ENCODE data around the gene PVALB.

Gene PVALB, protein sequence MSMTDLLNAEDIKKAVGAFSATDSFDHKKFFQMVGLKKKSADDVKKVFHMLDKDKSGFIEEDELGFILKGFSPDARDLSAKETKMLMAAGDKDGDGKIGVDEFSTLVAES

DNA sequence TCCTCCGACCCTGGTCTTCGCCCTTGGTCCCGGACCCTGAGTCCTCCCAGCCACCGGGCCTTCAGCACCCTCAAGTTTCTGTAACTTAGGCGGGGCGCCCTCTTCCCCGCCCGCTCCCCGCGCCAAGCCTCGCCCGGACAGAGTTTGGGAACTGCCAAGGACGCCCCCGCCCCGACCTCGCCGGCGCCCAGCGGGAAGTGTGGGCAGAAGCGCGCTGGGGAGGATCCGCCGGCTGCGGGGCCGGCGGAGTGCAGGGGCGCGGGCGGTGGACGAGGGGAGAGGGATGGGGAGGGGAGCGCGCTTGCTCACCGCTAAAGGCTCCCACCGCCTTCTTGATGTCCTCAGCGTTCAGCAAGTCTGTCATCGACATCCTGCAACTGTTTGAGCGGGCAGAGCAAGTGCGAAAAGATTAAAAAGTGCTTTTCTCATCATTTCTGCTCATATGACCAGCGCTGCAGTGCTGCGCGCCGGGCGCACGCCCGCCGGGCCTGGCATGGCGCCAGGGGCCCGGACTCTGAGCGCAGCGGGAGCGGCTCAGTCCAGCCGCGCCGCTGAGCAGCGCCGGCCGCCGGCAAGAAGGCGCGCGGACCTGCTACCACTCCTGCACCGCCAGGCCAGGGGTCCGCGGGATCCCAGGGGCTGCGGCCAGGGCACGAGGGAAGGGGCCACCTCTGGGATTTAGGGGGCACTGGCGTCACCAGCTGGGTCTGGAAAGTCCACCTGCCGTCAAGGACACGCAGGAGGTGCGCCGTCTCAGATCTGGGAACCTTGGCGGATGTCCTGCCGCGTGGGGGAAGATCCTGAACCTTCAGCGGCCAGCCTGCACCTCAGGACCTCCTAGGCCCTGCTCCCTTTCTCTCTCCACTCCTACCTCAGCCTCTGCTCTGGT, at the start of gene PVALB:
Gene PVALB (minus strand): TSS at position 400 of the 889 bp plus-strand sequence. CDS start 30 bp downstream, at position 370.
- DNase-seq: no peak

GRCh38 chr22:36865346-36865745, 48.5 kb upstream of the PVALB start:
- DNase-seq: no peak

- DNase-seq: no peak
Measured at GRCh38 chr22:36864454-36865215, 47.8 kb upstream of the PVALB start.

DNA sequence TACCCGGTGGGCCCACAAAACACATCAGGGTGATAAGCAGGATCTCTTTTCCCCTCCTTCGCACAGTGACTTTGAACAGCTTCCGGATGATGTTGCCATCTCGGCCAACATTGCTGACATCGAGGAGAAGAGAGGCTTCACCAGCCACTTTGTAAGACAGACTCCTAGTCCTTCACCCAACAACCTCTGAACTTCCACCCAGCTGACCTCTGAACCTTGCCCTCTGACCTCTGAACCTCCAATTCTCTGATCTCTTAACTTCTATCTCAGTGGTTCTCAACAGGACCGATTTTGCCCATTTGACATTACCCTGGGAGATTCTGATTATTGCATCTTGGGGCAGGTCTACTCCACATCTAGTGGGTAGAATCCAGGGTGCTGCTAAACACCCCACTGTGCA, 47.1 kb upstream of the PVALB start:
- DNase-seq: no peak

DNA sequence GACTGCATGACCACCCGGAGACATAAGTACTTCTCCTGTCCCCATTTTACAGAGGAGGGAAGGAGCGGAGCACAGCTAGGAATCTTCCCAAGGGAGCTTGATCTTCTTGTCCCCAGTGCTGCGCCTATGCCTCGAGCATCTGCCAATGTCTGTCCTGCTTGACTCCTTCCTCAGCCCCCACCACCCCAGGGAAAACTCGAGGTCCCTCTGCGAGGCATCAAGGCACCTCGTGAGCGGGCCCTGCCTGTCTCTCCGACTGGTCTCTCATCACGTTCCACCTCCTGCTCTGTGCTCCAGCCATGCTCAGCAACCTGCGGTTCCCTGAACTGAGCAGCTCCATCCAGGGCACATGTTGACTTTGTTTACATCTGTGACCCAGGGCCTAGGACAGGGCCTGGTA, 46.4 kb upstream of the PVALB start:
- DNase-seq: no peak

- DNase-seq: no peak
Measured at GRCh38 chr22:36862251-36863242, 45.7 kb upstream of the PVALB start.

- no peak for DNase-seq
Measured at GRCh38 chr22:36860821-36861659, 44.2 kb upstream of the PVALB start, which contains the start of gene NCF4. TSS of gene NCF4 (plus strand) at chr22:36861006. CDS start at chr22:36861172, 166 bp downstream.

- DNase-seq: no peak
Measured at GRCh38 chr22:36860438-36860820, 43.6 kb upstream of the PVALB start.

DNA sequence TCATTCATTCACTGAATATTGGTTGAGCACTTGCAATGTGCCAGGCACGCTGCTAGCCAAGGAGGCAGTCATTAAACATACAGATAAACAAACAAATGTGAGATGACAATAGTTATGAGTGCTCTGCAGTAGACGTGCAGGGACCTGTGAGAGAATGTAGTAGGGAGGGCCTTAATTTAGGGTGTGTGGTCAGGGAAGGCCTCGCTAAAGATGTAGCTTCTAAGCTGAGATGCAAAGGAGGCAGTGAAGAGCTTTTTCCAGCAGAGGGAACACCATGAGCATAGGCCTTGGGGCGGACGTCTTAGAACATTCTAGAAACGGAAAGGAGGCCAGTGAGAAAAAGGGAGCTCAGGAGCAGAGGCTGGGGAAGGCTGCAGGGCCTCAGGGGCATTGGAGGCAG, 43.2 kb upstream of the PVALB start:
- no peak for DNase-seq

GRCh38 chr22:36858966-36859365, 42.1 kb upstream of the PVALB start:
- DNase-seq: no peak

DNA sequence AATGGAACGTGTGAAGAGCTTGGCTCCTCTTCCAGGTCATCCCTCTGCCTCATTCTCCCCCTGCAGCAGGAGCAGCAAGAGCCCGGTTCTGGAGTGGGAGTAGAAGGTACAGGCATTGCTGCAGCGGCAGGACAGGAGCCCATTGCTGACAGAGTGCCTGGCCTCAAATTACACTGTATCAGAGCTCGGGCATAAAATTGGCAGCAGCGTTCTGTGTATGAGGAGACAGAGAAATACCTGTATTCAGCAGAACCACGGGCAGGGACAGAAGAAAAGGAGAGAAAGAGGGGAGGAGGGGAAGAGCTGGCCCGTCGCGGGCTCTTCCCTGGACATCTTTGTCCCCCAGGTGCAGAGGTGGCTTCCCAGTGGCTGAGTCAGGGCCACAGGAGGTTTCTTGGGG, 41.3 kb upstream of the PVALB start:
- no peak for DNase-seq

DNA sequence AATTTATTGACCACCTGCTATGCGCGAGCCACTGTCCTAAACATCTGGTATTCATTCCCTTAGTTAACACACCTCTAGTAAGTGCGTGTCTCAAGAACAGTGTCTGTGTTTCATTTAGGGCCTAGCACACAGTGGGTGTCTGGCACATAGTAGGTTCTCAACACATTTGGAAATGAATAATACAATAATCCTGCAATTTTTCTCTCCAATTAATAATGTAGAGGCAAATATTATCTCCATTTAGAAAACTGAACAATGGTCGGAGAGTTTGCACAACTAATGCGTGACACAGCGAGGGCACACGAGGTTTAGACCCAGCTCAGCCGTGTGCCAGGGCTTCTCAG, 39.9 kb upstream of the PVALB start:
- no peak for DNase-seq

GRCh38 chr22:36856121-36856791, 39.4 kb upstream of the PVALB start:
- DNase-seq: peak; percentile 54

GRCh38 chr22:36855478-36855877, 38.6 kb upstream of the PVALB start:
- DNase-seq: no peak

DNA sequence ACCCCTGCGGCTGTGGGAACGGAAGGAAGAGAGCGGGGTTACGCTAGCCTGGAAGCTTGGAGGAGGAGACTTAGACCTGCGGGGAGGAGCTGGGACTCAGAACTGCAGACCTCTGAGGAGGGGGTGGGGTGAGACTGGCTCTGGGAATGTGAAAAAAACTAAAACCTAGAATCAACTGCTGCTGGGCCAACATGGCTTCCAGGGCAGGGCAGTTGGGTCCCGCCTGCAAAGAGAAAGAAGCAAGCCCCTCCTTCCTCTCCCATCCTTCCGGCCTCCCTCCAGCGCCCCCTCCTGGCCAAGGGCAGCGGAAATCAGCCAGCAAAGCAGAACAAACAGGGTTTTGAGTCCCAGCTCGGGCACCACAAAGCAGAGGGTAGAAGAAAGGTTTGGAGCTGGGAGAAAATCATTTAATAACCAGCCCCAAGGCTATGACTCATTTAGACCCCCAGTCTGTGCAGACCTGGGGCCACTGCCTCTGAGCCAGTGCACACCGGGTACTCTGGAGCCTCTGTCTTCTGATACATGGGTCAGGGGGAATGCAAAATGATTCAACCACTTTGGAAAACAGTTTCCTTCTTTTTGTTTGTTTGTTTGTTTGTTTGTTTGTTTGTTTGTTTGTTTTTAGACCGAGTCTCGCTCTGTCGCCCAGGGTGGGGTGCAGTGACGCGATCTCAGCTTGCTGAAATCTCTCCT, 36.7 kb upstream of the PVALB start:
- DNase-seq: peak; percentile 3

DNA sequence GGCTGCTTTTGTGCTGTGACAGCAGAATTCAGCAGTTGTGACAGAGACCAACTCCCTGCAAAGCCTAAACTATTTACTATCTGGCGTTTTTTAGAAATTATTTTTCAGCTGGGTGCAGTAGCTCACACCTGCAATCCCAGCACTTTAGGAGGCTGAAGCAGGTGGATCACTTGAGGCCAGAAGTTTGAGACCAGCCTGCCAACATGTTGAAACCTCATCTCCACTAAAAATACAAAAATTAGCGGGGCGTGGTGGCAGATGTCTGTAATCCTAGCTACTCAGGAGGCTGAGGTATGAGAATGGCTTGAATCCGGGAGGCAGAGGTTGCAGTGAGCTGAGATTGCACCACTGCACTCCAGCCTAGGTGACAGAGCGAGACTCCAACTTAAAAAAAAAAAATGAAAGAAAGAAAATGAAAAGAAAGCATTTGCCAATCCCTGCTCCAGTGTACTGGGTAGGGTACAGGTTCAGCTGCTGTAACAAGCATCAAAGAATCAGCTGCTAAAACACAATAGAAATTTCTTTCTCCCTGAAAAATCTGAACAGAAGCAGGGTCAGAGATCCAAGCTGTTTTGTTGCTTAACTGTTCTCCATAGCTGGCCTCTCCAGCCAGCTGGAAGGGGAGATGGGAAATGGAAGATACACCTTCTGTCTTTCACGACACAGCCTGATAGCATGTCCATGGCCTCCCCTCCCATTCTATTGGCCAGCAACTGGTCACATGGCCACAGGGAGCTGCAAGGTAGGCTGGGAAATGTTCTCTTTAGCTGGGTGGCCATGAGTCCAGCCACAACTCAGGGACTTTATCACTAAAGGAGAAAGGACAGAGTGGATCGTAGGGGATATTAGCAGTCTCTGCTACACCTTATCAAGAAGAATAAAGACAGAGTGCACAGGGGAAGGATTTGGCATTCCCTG, 35.5 kb upstream of the PVALB start:
- DNase-seq: no peak

GRCh38 chr22:36850682-36851081, 33.8 kb upstream of the PVALB start:
- no peak for DNase-seq

GRCh38 chr22:36850056-36850455, 33.2 kb upstream of the PVALB start:
- DNase-seq: no peak

DNA sequence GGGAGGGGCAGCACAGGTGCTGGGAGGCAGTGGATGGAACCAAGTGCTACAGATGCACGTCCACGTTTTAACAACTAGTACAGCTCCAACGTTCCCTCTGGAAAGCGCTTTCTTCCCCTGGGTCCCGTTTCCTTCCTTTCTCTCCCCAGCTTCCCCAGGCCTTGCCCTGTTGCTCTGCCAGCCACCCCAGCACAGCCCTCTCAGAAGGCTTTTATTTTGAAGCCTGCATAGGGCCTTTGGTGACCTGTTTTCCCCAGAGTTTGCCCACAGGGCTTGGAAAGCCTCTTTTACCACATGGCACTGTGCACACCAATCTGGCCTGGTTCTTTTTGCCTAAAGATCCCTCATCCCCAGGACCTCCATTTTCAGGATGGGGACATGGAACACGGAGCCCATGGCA, 30.1 kb upstream of the PVALB start:
- DNase-seq: no peak
